ENCODE measurements around the gene CACNA1E. TPM values are rescaled to one million over a fixed set of nuclear protein-coding genes. Genes with fewer than 3 reads are reported as not detected.
A peak's percentile ranks its signal among the peaks of the same experiment; 100 is the strongest.

Gene CACNA1E
- total and polyA plus RNA-seq, 2 experiments from 2014 or later = 1.1 to 1.7 TPM

DNA sequence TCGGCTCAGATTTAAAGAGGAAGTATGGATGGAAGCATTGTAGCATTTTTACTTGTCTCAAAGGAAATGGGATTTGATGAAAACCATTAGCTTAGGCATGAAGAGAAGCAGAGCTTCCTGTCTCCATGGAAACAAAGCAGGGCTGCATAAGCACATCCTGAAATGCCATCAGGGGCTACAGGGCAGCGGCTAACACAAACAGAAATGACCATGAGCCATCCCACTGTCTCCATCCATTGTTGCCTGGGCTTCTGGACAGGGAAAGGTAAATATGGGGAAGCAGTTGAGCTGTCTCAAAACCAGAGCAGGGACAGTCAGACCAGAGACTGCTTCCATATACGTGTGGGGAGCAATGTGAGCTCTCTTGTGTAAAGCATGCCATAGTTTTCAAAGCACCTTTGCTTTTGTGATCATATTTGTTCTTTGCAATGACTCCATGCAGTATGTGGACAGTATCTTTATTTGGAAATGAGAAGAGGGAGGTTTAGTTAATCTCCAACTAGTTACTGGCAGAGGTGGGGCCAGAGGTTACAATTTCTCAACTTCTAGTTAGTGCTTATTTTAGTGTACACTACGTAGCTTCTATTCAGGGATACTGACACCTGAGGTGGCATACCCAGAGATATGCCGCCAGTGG lies 176.1 kb downstream of the CACNA1E start:
- Histone ChIP-seq H3K27me3 (no peaks in the 10 kb centered on the region), H3K4me1 (ENCODE audit: insufficient read depth) (no peaks in the 10 kb centered on the region), H3K27ac (peak overlapping the region; percentile 67), H3K9me2 (replicated peaks; ENCODE audit: insufficient read depth) (no peaks in the 10 kb centered on the region), H3K36me3 (replicated peaks; ENCODE audit: insufficient read depth, low read depth) (no peaks in the 10 kb centered on the region), H4K20me1 (ENCODE audit: insufficient read depth, poor library complexity, severe bottlenecking) (no peaks in the 10 kb centered on the region), H3K9me3 (ENCODE audit: low read depth) (no peaks in the 10 kb centered on the region), H2AFZ (no peak overlapping the region), H3K79me2 (no peaks in the 10 kb centered on the region), H3K4me3 (no peak overlapping the region), H3K4me2 (peak overlapping the region; percentile 61)
- TF ChIP-seq, protein P1, sequence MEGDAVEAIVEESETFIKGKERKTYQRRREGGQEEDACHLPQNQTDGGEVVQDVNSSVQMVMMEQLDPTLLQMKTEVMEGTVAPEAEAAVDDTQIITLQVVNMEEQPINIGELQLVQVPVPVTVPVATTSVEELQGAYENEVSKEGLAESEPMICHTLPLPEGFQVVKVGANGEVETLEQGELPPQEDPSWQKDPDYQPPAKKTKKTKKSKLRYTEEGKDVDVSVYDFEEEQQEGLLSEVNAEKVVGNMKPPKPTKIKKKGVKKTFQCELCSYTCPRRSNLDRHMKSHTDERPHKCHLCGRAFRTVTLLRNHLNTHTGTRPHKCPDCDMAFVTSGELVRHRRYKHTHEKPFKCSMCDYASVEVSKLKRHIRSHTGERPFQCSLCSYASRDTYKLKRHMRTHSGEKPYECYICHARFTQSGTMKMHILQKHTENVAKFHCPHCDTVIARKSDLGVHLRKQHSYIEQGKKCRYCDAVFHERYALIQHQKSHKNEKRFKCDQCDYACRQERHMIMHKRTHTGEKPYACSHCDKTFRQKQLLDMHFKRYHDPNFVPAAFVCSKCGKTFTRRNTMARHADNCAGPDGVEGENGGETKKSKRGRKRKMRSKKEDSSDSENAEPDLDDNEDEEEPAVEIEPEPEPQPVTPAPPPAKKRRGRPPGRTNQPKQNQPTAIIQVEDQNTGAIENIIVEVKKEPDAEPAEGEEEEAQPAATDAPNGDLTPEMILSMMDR (IDR thresholded peaks at IDR 0.05; ENCODE audit: poor library complexity) = no peak
- no peak for TF ChIP-seq EZH2 (IDR thresholded peaks at IDR 0.05; ENCODE audit: borderline replicate concordance)
- TF ChIP-seq EZH2phosphoT487 (IDR thresholded peaks at IDR 0.05; ENCODE audit: low read depth, severe bottlenecking, unreplicated experiment) = no peak
- peak; percentile 21 for DNase-seq (ENCODE audit: low spot score)
- 42% methylated on average over 5 of the region's 5 CpGs for WGBS (ENCODE audit: low lambda C conversion rate, missing lambda C conversion rate)

DNA sequence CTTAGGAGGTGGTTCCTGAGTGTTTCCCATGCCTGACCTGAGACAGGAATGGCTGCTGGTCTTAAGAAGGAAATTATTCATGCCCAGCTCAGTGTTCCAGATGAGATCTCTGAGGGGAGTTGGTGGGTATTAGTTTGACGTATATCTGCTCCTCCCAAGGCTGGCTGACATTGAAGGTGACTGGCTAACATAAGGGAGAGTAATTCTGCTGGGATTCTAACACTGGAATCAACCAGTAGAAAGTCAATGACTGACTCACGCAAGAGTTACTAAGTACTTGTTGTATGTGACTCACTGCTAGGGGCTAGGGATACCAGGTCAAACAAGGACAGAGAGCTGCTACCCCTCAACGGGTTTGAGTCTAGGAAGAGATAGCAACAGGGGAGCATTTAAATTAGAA lies 177.3 kb downstream of the CACNA1E start:
- no peak for TF ChIP-seq EZH2phosphoT487 (IDR thresholded peaks at IDR 0.05; ENCODE audit: low read depth, severe bottlenecking, unreplicated experiment)
- TF ChIP-seq EZH2 (IDR thresholded peaks at IDR 0.05; ENCODE audit: borderline replicate concordance) = no peak
- TF ChIP-seq, protein P1 (IDR thresholded peaks at IDR 0.05; ENCODE audit: poor library complexity) = no peak
- no peaks in the 10 kb centered on the region for H3K9me3 ChIP-seq (ENCODE audit: low read depth)
- no peak overlapping the region for H3K4me3 ChIP-seq
- no peak overlapping the region for H3K27ac ChIP-seq
- no peaks in the 10 kb centered on the region for H3K4me1 ChIP-seq (ENCODE audit: insufficient read depth)
- no peaks in the 10 kb centered on the region for H3K36me3 ChIP-seq (replicated peaks; ENCODE audit: insufficient read depth, low read depth)
- DNase-seq (ENCODE audit: low spot score) = no peak
- H3K79me2 ChIP-seq = no peaks in the 10 kb centered on the region
- H3K27me3 ChIP-seq = no peaks in the 10 kb centered on the region
- no peaks in the 10 kb centered on the region for H4K20me1 ChIP-seq (ENCODE audit: insufficient read depth, poor library complexity, severe bottlenecking)
- no peak overlapping the region for H3K4me2 ChIP-seq
- no peak overlapping the region for H2AFZ ChIP-seq
- no peaks in the 10 kb centered on the region for H3K9me2 ChIP-seq (replicated peaks; ENCODE audit: insufficient read depth)
- 86% methylated on average over 3 of the region's 3 CpGs for WGBS (ENCODE audit: low lambda C conversion rate, missing lambda C conversion rate)

DNA sequence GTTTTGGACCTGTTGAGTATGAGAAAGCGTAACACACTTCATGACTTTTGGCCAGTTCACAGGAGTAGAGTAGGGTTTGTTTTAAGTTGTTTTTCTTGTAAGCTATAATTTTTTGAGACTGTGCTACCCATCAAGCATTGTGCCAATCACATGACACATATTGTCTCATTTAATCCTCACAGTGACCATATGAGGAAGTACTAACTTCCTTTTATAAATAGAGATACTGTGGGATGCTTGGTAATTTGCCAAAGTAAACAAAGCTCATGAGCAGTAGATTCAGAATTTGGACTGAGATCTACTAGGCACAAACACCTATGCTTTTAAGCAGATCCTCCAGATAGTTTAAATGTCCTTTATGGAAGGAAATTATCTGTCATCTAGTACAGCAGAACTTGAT lies 178.3 kb downstream of the CACNA1E start:
- Histone ChIP-seq H3K4me2 (no peak overlapping the region), H3K9me3 (ENCODE audit: low read depth) (no peaks in the 10 kb centered on the region), H3K27me3 (no peaks in the 10 kb centered on the region), H4K20me1 (ENCODE audit: insufficient read depth, poor library complexity, severe bottlenecking) (no peaks in the 10 kb centered on the region), H3K4me3 (no peak overlapping the region), H3K79me2 (no peaks in the 10 kb centered on the region), H3K4me1 (ENCODE audit: insufficient read depth) (no peaks in the 10 kb centered on the region), H3K9me2 (replicated peaks; ENCODE audit: insufficient read depth) (no peaks in the 10 kb centered on the region), H3K27ac (no peak overlapping the region), H2AFZ (no peak overlapping the region), H3K36me3 (replicated peaks; ENCODE audit: insufficient read depth, low read depth) (no peaks in the 10 kb centered on the region)
- TF ChIP-seq, protein P1 (IDR thresholded peaks at IDR 0.05; ENCODE audit: poor library complexity) = no peak
- TF ChIP-seq EZH2 (IDR thresholded peaks at IDR 0.05; ENCODE audit: borderline replicate concordance) (no peak), EZH2phosphoT487 (IDR thresholded peaks at IDR 0.05; ENCODE audit: low read depth, severe bottlenecking, unreplicated experiment) (no peak)
- no peak for DNase-seq (ENCODE audit: low spot score)
- 95% methylated on average over 1 of the region's 1 CpG for WGBS (ENCODE audit: low lambda C conversion rate, missing lambda C conversion rate)

Measured in hepatocyte (in vitro differentiated cells).